Left lung (tissue), 10 donors: Measurements from ENCODE around the gene ITPK1. TPM values are rescaled to one million over a fixed set of nuclear protein-coding genes. Genes with fewer than 3 reads are reported as not detected.

Experiments used
- ATAC-seq: fragments of 200-7000 bp; cut with Tn5 transposase; one replicate; pipeline ENCODE4 v1.9.1; 2020; ENCODE audit warnings: moderate library complexity
- DNase-seq, 4 donors: peaks; one replicate each; pipeline ENCODE4 v3.0.0-alpha.2; 2013 to 2020
- H3K27ac ChIP-seq, 2 donors: fragments of 200-600 bp; sonication (generic) in 1 of 2; one replicate each; pipeline versions ENCODE4 v1.5.0 to v1.8.0; 2020 to 2021
- H3K27me3 ChIP-seq, 2 donors: fragments of 200-600 bp; sonication (generic) in 1 of 2; one replicate each; pipeline versions ENCODE4 v1.5.0 to v1.8.0; 2020 to 2021
- H3K36me3 ChIP-seq, 2 donors: fragments of 200-600 bp; sonication (generic) in 1 of 2; one replicate each; pipeline versions ENCODE4 v1.5.0 to v1.8.0; 2020 to 2021
- H3K4me1 ChIP-seq, 2 donors: fragments of 200-600 bp; one replicate each; pipeline ENCODE4 v1.8.0; 2021
- H3K4me3 ChIP-seq, 2 donors: fragments of 200-600 bp; sonication (generic) in 1 of 2; one replicate each; pipeline versions ENCODE4 v1.5.0 to v1.8.0; 2020 to 2021; ENCODE audit warnings: mild to moderate bottlenecking in 1 of 2
- H3K9me3 ChIP-seq, 2 donors: fragments of 200-600 bp; sonication (generic) in 1 of 2; one replicate each; pipeline versions ENCODE4 v1.5.0 to v1.8.0; 2020 to 2021
- intact Hi-C, 2 donors: fragments of 100-400 bp; cut with DNase I; formaldehyde crosslinking; loops; one replicate each; pipeline versions ENCODE4 v1.11.2 to v1.14.2; 2022
- polyA plus RNA-seq, 6 donors: library from polyadenylated mRNA; unstranded; fragments of 120-200 nt; gene quantifications; one replicate each; pipeline ENCODE4 v1.2.1, GENCODE V29; 2013; ENCODE audit not compliant: insufficient read length in 6 of 6
- total RNA-seq, 2 donors: library from RNA; stranded (reverse); fragmentation: NEBNext Ultra II Directional; extraction: Animal tissue kit (Norgen Biotek cat#: 25700); gene quantifications; one replicate each; pipeline ENCODE4 v1.2.1, GENCODE V29; 2021
- TF ChIP-seq, protein P1 (sequence below), 2 donors: fragments of 200-600 bp; sonication (generic) in 1 of 2; IDR thresholded peaks; one replicate each; pipeline versions ENCODE4 v1.5.0 to v1.8.0; 2021; ENCODE audit warnings: antibody characterized with exemption in 2 of 2
- donor health status: DM: no; HTN: yes; CAD: no.
- donor health status: DM: no; HTN: no; CAD: no.

Gene ITPK1
- total and polyA plus RNA-seq, 8 donors: 18.1 to 108 (median 20.8) TPM

- ATAC-seq (no peak), DNase-seq (peak in 1 of 4 donors; percentile 39)
- H3K4me1 ChIP-seq: peaks cover 11 to 13% of the 10 kb centered on the region in 2 donors
- H3K4me3 ChIP-seq: no peak overlapping the region
- H3K9me3 ChIP-seq: no peaks in the 10 kb centered on the region
- H3K27me3 ChIP-seq: no peaks in the 10 kb centered on the region
- TF ChIP-seq, protein P1, sequence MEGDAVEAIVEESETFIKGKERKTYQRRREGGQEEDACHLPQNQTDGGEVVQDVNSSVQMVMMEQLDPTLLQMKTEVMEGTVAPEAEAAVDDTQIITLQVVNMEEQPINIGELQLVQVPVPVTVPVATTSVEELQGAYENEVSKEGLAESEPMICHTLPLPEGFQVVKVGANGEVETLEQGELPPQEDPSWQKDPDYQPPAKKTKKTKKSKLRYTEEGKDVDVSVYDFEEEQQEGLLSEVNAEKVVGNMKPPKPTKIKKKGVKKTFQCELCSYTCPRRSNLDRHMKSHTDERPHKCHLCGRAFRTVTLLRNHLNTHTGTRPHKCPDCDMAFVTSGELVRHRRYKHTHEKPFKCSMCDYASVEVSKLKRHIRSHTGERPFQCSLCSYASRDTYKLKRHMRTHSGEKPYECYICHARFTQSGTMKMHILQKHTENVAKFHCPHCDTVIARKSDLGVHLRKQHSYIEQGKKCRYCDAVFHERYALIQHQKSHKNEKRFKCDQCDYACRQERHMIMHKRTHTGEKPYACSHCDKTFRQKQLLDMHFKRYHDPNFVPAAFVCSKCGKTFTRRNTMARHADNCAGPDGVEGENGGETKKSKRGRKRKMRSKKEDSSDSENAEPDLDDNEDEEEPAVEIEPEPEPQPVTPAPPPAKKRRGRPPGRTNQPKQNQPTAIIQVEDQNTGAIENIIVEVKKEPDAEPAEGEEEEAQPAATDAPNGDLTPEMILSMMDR (IDR thresholded peaks at IDR 0.05): no peak
- no peaks in the 10 kb centered on the region for H3K36me3 ChIP-seq
- no peak overlapping the region for H3K27ac ChIP-seq
- intact Hi-C loops: no loop called here
Measured at GRCh38 chr14:93050761-93051160, 65.0 kb downstream of the ITPK1 start.

DNA sequence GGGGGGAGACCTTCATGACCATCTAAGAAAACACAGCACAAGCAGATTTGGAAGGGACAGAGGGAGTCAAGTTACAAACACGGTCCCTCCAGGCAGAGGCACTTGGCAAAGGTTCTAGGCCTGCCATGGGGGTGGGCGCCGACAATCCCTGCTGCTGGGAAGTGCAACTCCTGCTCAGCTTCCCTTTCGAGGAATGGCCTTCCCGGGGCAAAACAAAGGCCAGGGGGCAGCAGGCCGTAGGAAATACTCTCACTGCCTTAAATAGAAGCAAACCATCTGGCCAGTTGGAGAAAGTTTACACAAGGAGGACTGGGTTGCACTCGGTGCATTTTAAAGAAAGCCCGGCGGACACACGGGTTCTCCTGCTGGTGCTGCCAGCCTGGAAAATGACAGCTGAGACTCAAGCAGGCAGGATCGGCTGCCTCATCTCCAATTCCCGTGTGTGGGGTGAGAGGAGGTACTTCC lies 65.8 kb downstream of the ITPK1 start:
- ATAC-seq (no peak), DNase-seq (peak in 3 of 4 donors; percentile 22 to 54 (median 49))
- Histone ChIP-seq H3K9me3 (no peaks in the 10 kb centered on the region), H3K27ac (no peak overlapping the region), H3K4me3 (no peak overlapping the region), H3K27me3 (no peaks in the 10 kb centered on the region), H3K4me1 (peaks cover 12 to 22% of the 10 kb centered on the region in 2 donors), H3K36me3 (no peaks in the 10 kb centered on the region)
- TF ChIP-seq, protein P1 (IDR thresholded peaks at IDR 0.05): no peak
- intact Hi-C loops: no loop called here

- Histone ChIP-seq H3K27me3 (no peaks in the 10 kb centered on the region), H3K9me3 (no peaks in the 10 kb centered on the region), H3K4me3 (no peak overlapping the region), H3K4me1 (peaks cover 13 to 28% of the 10 kb centered on the region in 2 donors), H3K27ac (no peak overlapping the region), H3K36me3 (no peaks in the 10 kb centered on the region)
- TF ChIP-seq, protein P1 (IDR thresholded peaks at IDR 0.05): no peak
- ATAC-seq: peak; percentile 17
- intact Hi-C loops: no loop called here
- peak in 1 of 4 donors; percentile 56 for DNase-seq
Measured at GRCh38 chr14:93049315-93049714, 66.4 kb downstream of the ITPK1 start.

DNA sequence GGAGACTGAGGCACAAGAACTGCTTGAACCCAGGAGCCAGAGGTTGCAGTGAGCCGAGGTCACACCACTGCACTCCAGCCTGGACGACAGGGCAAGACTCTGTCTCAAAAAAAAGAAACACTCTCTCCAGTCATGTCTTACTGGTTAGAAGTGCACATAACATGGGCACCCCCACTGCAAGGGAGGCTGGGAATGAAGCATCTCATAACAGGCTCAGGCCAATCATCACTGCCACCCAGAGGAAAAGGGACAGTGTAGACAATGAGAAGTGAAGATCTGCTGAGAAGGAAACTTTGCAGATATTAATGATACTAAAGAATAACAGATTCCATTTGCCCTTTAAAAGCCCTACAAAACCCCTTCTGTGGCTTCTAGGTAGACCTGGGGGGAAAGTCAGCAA lies 66.9 kb downstream of the ITPK1 start:
- intact Hi-C loops: no loop called here
- Histone ChIP-seq H3K4me3 (no peak overlapping the region), H3K4me1 (peaks cover 18 to 32% of the 10 kb centered on the region in 2 donors), H3K9me3 (no peaks in the 10 kb centered on the region), H3K27me3 (no peaks in the 10 kb centered on the region), H3K27ac (no peak overlapping the region), H3K36me3 (no peaks in the 10 kb centered on the region)
- no peak for DNase-seq
- TF ChIP-seq, protein P1 (IDR thresholded peaks at IDR 0.05): no peak
- ATAC-seq: no peak

GRCh38 chr14:93047661-93048060 lies 68.1 kb downstream of the ITPK1 start:
- DNase-seq: peak in 1 of 4 donors; percentile 31
- ATAC-seq: no peak
- TF ChIP-seq, protein P1 (IDR thresholded peaks at IDR 0.05): no peak
- intact Hi-C loops: no loop called here
- H3K36me3 ChIP-seq: no peaks in the 10 kb centered on the region
- H3K4me3 ChIP-seq: no peak overlapping the region
- H3K4me1 ChIP-seq: peaks cover 27 to 44% of the 10 kb centered on the region in 2 donors
- H3K27me3 ChIP-seq: no peaks in the 10 kb centered on the region
- H3K9me3 ChIP-seq: no peaks in the 10 kb centered on the region
- H3K27ac ChIP-seq: no peak overlapping the region
